Cardiac fibroblast (primary cell): Measurements from ENCODE around the gene CTSZ.

ENCODE experiments used
- DNase-seq, 2 donors: peaks; one replicate each; pipeline versions ENCODE4 v3.0.0 to v3.0.0-alpha.2; 2010; ENCODE audit warnings: low read depth in 2 of 2
- H3K4me3 ChIP-seq, 2 donors: replicated peaks in 1 of 2; 1 replicate in 1 of 2; 2 replicates in 1 of 2; pipeline ENCODE4 v1.5.1; 2011; ENCODE audit warnings: low read depth in 2 of 2, low read length in 2 of 2, mild to moderate bottlenecking in 2 of 2, moderate library complexity in 1 of 2
- TF ChIP-seq, protein P1 (sequence below): IDR thresholded peaks from one replicate; pipeline ENCODE4 v1.5.1; 2011; ENCODE audit warnings: low read depth, mild to moderate bottlenecking, low read length, inconsistent platforms

The CTSZ gene

DNA sequence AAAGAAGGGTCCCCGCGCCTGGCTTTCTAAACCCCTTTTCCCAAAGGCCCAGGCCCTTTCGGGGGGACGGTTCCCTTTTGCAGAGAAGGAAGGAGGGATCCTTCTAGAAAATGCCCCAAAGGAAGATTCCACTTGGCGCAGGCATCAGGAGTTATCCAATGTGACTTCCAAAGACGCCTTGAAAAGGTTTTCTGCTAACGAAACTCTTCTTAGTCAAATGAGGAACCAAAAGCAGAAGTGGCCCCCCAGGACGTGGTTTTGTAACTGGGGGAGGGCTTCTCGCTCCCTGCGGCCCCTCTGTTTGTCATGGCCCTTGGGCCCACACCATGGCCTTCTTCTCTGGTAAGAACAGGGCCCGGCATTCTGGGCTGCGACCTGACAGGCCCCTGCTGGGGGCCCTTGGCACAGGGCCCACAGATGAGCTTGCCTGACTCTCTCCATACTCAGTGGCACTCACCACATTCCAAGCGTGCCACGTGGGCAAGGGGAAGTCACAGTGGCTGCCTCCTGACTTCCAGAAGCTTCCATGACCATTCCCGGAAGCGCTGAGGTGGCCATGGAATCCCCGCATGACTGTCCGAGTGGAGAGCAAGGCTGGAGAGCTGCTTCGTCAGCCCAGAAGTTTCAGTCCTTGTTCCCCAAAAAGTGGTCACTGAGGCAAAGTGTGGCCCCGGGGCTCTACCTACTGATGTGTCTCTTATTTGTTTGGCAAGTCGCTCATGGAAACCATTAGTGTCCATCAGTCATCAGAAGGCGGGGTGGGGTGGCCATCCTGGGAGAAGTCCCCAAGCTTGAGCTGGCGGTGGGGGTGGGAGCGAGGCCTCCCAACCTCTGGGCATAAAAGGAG, 834 bp upstream of the CTSZ start:
- TF ChIP-seq, protein P1, sequence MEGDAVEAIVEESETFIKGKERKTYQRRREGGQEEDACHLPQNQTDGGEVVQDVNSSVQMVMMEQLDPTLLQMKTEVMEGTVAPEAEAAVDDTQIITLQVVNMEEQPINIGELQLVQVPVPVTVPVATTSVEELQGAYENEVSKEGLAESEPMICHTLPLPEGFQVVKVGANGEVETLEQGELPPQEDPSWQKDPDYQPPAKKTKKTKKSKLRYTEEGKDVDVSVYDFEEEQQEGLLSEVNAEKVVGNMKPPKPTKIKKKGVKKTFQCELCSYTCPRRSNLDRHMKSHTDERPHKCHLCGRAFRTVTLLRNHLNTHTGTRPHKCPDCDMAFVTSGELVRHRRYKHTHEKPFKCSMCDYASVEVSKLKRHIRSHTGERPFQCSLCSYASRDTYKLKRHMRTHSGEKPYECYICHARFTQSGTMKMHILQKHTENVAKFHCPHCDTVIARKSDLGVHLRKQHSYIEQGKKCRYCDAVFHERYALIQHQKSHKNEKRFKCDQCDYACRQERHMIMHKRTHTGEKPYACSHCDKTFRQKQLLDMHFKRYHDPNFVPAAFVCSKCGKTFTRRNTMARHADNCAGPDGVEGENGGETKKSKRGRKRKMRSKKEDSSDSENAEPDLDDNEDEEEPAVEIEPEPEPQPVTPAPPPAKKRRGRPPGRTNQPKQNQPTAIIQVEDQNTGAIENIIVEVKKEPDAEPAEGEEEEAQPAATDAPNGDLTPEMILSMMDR = no peak
- DNase-seq = no peak
- peak overlapping the region; percentile 11 to 71 for H3K4me3 ChIP-seq

DNA sequence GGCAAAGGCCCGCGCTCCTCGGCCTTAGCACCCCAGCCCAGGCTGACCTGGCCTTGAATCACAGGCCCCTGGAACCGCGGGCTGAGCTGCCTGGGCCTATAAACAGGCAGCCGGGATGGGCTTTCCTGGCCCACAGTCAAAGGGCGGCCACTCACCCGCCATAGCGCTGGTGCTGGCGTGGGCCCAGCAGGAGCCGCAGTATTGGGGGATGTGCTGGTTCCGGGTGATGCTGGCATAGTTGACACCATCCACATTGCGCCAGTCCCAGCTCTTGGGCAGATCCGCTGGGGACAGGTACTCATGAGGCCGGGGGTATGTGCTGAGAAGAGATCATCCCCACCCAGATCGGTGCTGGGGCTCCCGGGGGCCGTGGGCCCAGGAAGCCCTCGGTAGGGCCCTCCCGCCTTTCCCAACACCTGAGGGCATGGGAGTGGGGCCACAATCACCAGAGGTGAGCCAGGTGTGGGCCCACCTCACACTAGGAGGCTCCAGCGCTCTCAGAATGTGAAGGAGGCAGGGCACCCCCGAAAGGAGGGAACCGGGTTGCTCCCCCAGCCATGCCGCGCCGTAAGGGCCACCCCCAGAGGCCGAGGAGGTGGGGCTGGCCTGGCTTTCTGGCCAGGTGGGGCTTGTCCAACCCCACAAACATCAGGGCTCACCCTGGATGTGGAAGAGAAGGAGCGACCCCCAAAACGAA, 739 bp downstream of the CTSZ start:
- DNase-seq = no peak
- TF ChIP-seq, protein P1 = no peak
- peak overlapping the region; percentile 69 to 71 for H3K4me3 ChIP-seq

DNA sequence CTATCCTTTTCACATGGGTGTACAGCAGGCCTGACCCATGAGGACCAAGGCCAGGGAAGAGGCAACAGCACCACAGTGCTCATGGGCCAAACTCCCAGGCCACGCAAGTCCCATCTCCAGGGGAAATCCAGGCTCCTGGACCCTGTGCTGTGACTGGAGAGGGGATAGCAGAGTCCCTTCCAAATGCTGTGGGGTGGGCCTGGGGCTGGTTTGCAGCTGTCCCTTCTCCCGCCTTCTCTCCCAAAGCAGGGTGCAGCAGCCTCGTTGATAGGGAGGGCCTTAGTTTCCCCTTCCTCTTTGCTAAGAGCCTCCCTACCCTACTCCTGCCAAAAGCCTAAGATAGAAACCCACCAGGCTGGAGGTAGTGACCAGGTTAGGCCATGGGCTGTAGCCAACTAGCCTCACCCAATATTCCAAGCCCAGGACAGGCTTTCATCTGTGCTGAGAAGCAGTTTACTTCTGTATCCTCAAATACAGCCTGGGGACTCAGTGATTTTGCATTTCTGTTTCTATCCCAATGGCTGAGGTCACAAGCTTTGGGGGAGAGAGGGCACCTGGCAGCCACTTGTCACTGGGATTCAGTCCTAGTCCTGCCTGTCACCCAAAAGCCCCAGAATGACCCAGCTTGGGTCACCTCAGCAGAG, 1.4 kb downstream of the CTSZ start:
- peak overlapping the region; percentile 69 to 71 for H3K4me3 ChIP-seq
- TF ChIP-seq, protein P1 = no peak
- no peak for DNase-seq

- TF ChIP-seq, protein P1 = no peak
- no peak for DNase-seq
- H3K4me3 ChIP-seq = peak overlapping the region in 1 of 2 donors; percentile 71
Observed at GRCh38 chr20:59004763-59005522, 2.1 kb downstream of the CTSZ start.

DNA sequence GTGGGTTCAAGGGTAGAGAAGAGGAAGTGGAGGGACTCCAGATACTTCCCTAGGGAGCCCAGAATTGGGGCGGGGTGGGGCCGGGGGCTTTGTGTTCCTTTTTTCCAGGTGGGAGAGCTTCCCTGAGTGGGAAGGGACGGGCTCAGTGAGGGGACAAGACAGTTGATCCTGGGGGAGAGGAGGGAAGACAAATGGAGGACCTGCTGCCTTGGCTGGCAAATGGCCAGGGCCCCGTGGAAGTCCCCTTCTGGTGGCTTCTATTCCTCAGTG, 2.6 kb downstream of the CTSZ start:
- no peak overlapping the region for H3K4me3 ChIP-seq
- DNase-seq = no peak
- TF ChIP-seq, protein P1 = no peak

GRCh38 chr20:59003836-59004492, 3.1 kb downstream of the CTSZ start:
- DNase-seq = no peak
- TF ChIP-seq, protein P1 = no peak
- no peak overlapping the region for H3K4me3 ChIP-seq
